ENCODE data around the gene TBC1D10A. TPM values are rescaled to one million over a fixed set of nuclear protein-coding genes. Genes with fewer than 3 reads are reported as not detected.
A peak's percentile ranks its signal among the peaks of the same experiment; 100 is the strongest.

TBC1D10A gene
- total RNA-seq, 2 experiments from 2014 or later: 37.9 to 41.6 TPM

GRCh38 chr22:30361916-30362650, 35.3 kb upstream of the TBC1D10A start:
- no peaks in the 10 kb centered on the region for H3K27me3 Mint-ChIP-seq
- H3K27ac Mint-ChIP-seq: no peak overlapping the region
- CTCF ChIA-PET: interaction anchor here (1.0 to 2.0 kb wide), 2 partner anchors 25 to 74 kb away, joined by 3 to 7 read pairs; partner anchors contain the start of gene RNF215
- DNase-seq: no peak
- peaks cover 2% of the 10 kb centered on the region for H3K36me3 Mint-ChIP-seq (ENCODE audit: low read depth)
- H3K4me3 Mint-ChIP-seq: no peak overlapping the region
- POLR2A ChIA-PET: no interaction called here
- peaks cover 8% of the 10 kb centered on the region for H3K4me1 Mint-ChIP-seq
- H3K9me3 Mint-ChIP-seq: no peaks in the 10 kb centered on the region

DNA sequence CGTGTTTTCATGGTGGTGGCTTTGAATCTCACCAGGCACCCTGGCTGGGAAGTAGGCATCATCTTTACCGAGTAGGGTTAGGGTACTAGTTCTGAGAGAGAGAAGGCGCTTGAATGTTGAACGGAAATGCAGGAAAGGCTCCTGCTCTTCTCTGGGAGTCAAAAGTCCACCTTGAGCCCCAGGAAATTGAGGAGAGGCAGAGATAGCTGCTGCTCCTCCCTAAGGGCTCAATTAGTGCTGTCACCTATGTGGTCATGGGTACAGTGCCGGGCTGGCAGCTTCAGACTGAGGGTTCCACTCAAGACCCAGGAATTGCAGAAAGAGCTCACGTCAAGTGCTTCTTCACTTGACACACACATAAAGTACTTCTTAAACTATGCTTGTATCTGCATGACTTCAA, 31.8 kb upstream of the TBC1D10A start:
- DNase-seq: no peak
- ChIA-PET CTCF (interaction anchor here (3.3 kb wide), 1 partner anchor 70 kb away, joined by 37 read pairs; the partner anchor contains the start of gene CASTOR1), POLR2A (interaction anchor here (1.0 kb wide), 1 partner anchor 70 kb away, joined by 4 read pairs; no protein-coding TSS in a partner anchor)
- H3K4me3 Mint-ChIP-seq: no peak overlapping the region
- no peaks in the 10 kb centered on the region for H3K9me3 Mint-ChIP-seq
- H3K4me1 Mint-ChIP-seq: peaks cover 35% of the 10 kb centered on the region
- H3K27ac Mint-ChIP-seq: no peak overlapping the region
- no peaks in the 10 kb centered on the region for H3K27me3 Mint-ChIP-seq
- H3K36me3 Mint-ChIP-seq (ENCODE audit: low read depth): peaks cover 28% of the 10 kb centered on the region

DNA sequence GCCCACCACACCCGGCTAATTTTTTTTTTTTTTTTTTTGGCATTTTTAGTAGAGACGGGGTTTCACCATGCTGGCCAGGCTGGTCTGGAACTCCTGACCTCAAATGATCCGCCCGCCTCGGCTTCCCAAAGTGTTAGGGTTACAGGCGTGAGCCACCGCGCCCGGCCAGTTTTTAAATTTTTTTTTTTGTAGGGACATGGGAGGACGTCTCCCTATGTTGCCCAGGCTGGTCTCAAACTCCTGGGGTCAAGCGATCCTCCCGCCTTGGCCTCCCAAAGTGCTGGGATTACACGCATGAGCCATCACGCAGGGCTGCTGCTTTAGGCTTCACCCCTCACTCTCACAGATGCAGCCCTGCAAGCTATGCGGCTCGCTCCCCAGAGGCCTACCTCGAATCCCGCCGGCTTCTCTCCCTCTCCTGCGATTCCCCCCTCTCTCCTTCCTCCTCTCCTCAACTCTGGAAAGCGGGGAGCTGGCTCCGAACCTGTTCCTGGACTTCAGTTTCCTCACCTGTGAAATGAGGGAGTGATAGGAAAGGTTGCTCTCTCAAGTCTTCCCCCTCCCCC, 31.0 kb upstream of the TBC1D10A start:
- peaks cover 32% of the 10 kb centered on the region for H3K36me3 Mint-ChIP-seq (ENCODE audit: low read depth)
- DNase-seq: no peak
- H3K9me3 Mint-ChIP-seq: no peaks in the 10 kb centered on the region
- peak overlapping the region; percentile 92 for H3K4me3 Mint-ChIP-seq
- H3K4me1 Mint-ChIP-seq: peaks cover 41% of the 10 kb centered on the region
- POLR2A ChIA-PET: interaction anchor here (1.0 to 3.4 kb wide), 7 partner anchors 11 to 70 kb away, joined by 4 to 49 read pairs (median 19); partner anchors contain the start of genes CASTOR1, RNF215 and TBC1D10A
- H3K27me3 Mint-ChIP-seq: no peaks in the 10 kb centered on the region
- no peak overlapping the region for H3K27ac Mint-ChIP-seq
- CTCF ChIA-PET: interaction anchor here (3.3 kb wide), 1 partner anchor 69 kb away, joined by 37 read pairs; the partner anchor contains the start of gene CASTOR1

DNA sequence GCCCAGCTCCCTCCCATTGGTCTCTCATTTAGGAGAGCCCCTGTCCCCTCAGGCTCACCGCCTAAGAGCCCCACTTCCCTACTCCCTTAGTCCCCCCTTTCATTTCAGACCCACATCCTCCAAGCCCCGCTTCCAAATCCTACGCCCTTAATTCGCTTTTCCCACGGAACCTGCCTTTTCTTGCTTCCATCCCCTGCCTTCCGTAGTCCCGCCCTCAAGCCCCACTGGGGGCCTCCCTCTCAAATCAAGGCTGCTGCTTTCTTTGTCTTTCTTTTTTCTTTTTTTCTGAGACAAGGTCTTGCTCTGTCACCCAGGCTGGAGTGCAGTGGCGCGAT, 30.5 kb upstream of the TBC1D10A start:
- DNase-seq: no peak
- CTCF ChIA-PET: interaction anchor here (1.0 to 3.3 kb wide), 4 partner anchors 30 to 68 kb away, joined by 4 to 37 read pairs (median 5); partner anchors contain the start of genes CASTOR1, RNF215 and TBC1D10A
- H3K4me1 Mint-ChIP-seq: peaks cover 44% of the 10 kb centered on the region
- POLR2A ChIA-PET: interaction anchor here (0.6 to 3.4 kb wide), 23 partner anchors 8 to 519 kb away, joined by 3 to 49 read pairs (median 5); partner anchors contain the start of genes ASCC2, CASTOR1, MTFP1 and OSM
- H3K9me3 Mint-ChIP-seq: no peaks in the 10 kb centered on the region
- peaks cover 34% of the 10 kb centered on the region for H3K36me3 Mint-ChIP-seq (ENCODE audit: low read depth)
- peak overlapping the region; percentile 52 for H3K27ac Mint-ChIP-seq
- H3K4me3 Mint-ChIP-seq: peak overlapping the region; percentile 92
- H3K27me3 Mint-ChIP-seq: no peaks in the 10 kb centered on the region

GRCh38 chr22:30356449-30357235, 29.9 kb upstream of the TBC1D10A start, which contains the start of the genes CCDC157 and SF3A1:
Gene CCDC157 (plus strand): TSS chr22:30357007. CDS start chr22:30366001, 8,994 bp downstream.
Gene SF3A1 (minus strand): TSS chr22:30356894. CDS start chr22:30356792, 102 bp downstream.
- ChIA-PET CTCF (interaction anchor here (1.0 to 3.3 kb wide), 4 partner anchors 30 to 68 kb away, joined by 4 to 37 read pairs (median 5); partner anchors contain the start of genes CASTOR1, RNF215 and TBC1D10A), POLR2A (interaction anchor here (0.6 to 3.4 kb wide), 34 partner anchors 9 to 519 kb away, joined by 3 to 49 read pairs (median 4); partner anchors contain the start of genes ASCC2, CASTOR1, MTFP1 and OSM)
- H3K4me3 Mint-ChIP-seq: peak within 1 kb of the TSS; percentile 92
- H3K9me3 Mint-ChIP-seq: no peaks in the 10 kb centered on the region
- peak within 1 kb of the TSS; percentile 78 for H3K27ac Mint-ChIP-seq
- H3K27me3 Mint-ChIP-seq: no peaks in the 10 kb centered on the region
- peak; percentile 90 for DNase-seq
- H3K36me3 Mint-ChIP-seq (ENCODE audit: low read depth): peaks cover 40% of the 10 kb centered on the region
- H3K4me1 Mint-ChIP-seq: peaks cover 49% of the 10 kb centered on the region

GRCh38 chr22:30354644-30355043, 27.9 kb upstream of the TBC1D10A start:
- CTCF ChIA-PET: interaction anchor here (0.5 to 2.6 kb wide), 3 partner anchors 30 to 247 kb away, joined by 4 to 14 read pairs (median 4); partner anchors contain the start of gene CASTOR1
- Mint-ChIP-seq H3K9me3 (no peaks in the 10 kb centered on the region), H3K4me1 (peaks cover 65% of the 10 kb centered on the region), H3K27ac (no peak overlapping the region), H3K27me3 (no peaks in the 10 kb centered on the region), H3K4me3 (peak overlapping the region; percentile 26), H3K36me3 (ENCODE audit: low read depth) (peaks cover 57% of the 10 kb centered on the region)
- POLR2A ChIA-PET: interaction anchor here (0.6 to 3.4 kb wide), 6 partner anchors 7 to 1282 kb away, joined by 3 to 49 read pairs (median 11); partner anchors contain the start of genes CASTOR1 and TBC1D10A
- no peak for DNase-seq

- peaks cover 78% of the 10 kb centered on the region for H3K36me3 Mint-ChIP-seq (ENCODE audit: low read depth)
These were observed 24.5 kb upstream of the TBC1D10A start for GRCh38 chr22:30351226-30351625.

GRCh38 chr22:30348809-30349208, 22.1 kb upstream of the TBC1D10A start:
- POLR2A ChIA-PET: no interaction called here
- Mint-ChIP-seq H3K36me3 (ENCODE audit: low read depth) (peaks cover 81% of the 10 kb centered on the region), H3K4me3 (no peak overlapping the region), H3K27ac (peak overlapping the region; percentile 58), H3K4me1 (peaks cover 86% of the 10 kb centered on the region), H3K9me3 (no peaks in the 10 kb centered on the region), H3K27me3 (no peaks in the 10 kb centered on the region)
- DNase-seq: no peak
- CTCF ChIA-PET: interaction anchor here (5.9 kb wide), 1 partner anchor 61 kb away, joined by 24 read pairs; no protein-coding TSS in a partner anchor

More at GRCh38 chr22:30351226-30351625, 24.5 kb upstream of the TBC1D10A start:
- CTCF ChIA-PET: interaction anchor here (5.9 kb wide), 1 partner anchor 63 kb away, joined by 24 read pairs; no protein-coding TSS in a partner anchor
- peaks cover 85% of the 10 kb centered on the region for H3K4me1 Mint-ChIP-seq
- H3K4me3 Mint-ChIP-seq: no peak overlapping the region
- no peaks in the 10 kb centered on the region for H3K9me3 Mint-ChIP-seq
- no peaks in the 10 kb centered on the region for H3K27me3 Mint-ChIP-seq
- no peak overlapping the region for H3K27ac Mint-ChIP-seq
- POLR2A ChIA-PET: interaction anchor here (1.2 to 1.6 kb wide), 3 partner anchors 9 to 50 kb away, joined by 3 to 4 read pairs (median 3); no protein-coding TSS in a partner anchor
- no peak for DNase-seq

GRCh38 chr22:30348404-30348803, 21.7 kb upstream of the TBC1D10A start:
- peaks cover 82% of the 10 kb centered on the region for H3K36me3 Mint-ChIP-seq (ENCODE audit: low read depth)
- ChIA-PET POLR2A (interaction anchor here (1.4 to 2.8 kb wide), 2 partner anchors 8 to 47 kb away, joined by 3 to 19 read pairs; partner anchors contain the start of genes CCDC157 and SF3A1), CTCF (interaction anchor here (5.9 kb wide), 1 partner anchor 60 kb away, joined by 24 read pairs; no protein-coding TSS in a partner anchor)
- peak overlapping the region; percentile 62 for H3K27ac Mint-ChIP-seq
- DNase-seq: no peak
- peaks cover 82% of the 10 kb centered on the region for H3K4me1 Mint-ChIP-seq
- no peaks in the 10 kb centered on the region for H3K9me3 Mint-ChIP-seq
- no peak overlapping the region for H3K4me3 Mint-ChIP-seq
- no peaks in the 10 kb centered on the region for H3K27me3 Mint-ChIP-seq

DNA sequence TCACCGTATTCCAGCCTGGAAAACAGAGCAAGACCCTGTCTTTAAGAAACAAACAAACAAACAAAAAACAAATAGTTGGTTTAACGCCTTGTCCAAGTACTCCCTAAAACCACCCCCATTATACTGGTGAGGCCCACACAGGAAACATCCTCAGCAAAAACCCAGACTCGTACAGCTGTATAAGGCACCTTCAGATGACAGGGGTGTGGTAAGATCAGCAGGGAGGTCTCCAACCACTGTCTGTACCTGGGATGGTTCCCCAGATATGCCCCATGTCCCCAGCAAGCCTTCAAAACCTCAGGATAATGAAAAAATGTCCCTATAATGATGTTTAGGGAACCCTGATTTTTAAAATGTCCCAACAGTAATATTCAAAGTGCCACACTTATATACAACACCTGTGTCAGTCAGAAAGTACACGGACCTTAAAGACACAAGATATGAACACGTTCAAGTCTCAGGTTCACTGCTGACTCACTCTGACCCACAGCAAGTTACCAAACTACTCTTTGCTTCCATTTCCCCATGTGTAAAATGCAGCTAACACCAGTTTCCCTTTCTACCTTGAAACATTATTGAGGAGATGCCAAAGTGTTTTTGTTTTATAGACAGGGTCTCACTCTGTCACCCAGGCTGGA, 20.6 kb upstream of the TBC1D10A start:
- Mint-ChIP-seq H3K4me3 (peak overlapping the region; percentile 3), H3K4me1 (peaks cover 76% of the 10 kb centered on the region), H3K36me3 (ENCODE audit: low read depth) (peaks cover 85% of the 10 kb centered on the region), H3K27me3 (no peaks in the 10 kb centered on the region), H3K9me3 (no peaks in the 10 kb centered on the region), H3K27ac (peak overlapping the region; percentile 62)
- POLR2A ChIA-PET: interaction anchor here (0.8 to 2.8 kb wide), 4 partner anchors 9 to 46 kb away, joined by 3 to 19 read pairs (median 3); partner anchors contain the start of genes CCDC157 and SF3A1
- no peak for DNase-seq
- CTCF ChIA-PET: interaction anchor here (5.9 kb wide), 1 partner anchor 59 kb away, joined by 24 read pairs; no protein-coding TSS in a partner anchor

DNA sequence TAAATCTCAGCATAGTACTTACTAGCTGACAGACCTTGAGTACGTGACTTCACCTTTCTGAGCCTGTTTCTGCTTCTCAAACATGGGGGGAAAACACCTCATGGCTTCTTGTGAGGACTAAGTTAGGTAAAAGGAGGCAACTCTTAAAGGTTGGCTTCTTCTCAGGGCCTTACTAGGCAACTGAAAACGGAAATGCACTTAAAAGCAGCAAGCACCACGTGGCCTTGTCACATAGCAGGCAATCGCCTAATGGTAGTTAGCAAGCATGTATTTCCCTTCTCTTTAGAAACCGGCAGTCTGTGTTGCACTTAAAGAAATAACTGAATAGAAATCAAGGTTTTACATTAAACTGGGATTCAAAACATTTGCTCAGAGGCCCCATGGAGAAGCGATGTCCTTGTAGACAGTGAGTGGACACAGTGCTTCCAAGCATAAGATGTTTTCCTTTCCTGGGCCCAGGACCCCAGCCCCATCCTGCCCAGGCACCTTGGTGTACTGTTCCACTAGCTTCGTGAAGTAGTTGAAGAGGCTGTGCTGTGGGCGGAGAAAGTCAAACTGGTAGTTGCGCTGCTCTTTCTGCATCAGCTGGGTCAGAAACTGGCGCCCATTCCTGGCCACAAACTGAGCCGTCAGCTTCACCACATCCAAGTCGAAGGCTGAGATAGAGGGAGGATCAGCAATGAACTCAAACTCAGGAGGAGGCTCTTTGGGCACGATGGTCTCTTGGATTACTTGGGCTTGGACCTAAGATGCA, 17.9 kb upstream of the TBC1D10A start:
- Mint-ChIP-seq H3K4me3 (no peak overlapping the region), H3K27ac (peak overlapping the region; percentile 78), H3K27me3 (no peaks in the 10 kb centered on the region), H3K9me3 (no peaks in the 10 kb centered on the region), H3K4me1 (peaks cover 55% of the 10 kb centered on the region), H3K36me3 (ENCODE audit: low read depth) (peaks cover 86% of the 10 kb centered on the region)
- peak; percentile 32 for DNase-seq
- ChIA-PET POLR2A (interaction anchor here (1.1 to 2.1 kb wide), 6 partner anchors 11 to 56 kb away, joined by 3 to 5 read pairs (median 4); partner anchors contain the start of genes CASTOR1, CCDC157 and SF3A1), CTCF (interaction anchor here (1.2 kb wide), 1 partner anchor 57 kb away, joined by 4 read pairs; no protein-coding TSS in a partner anchor)

Data from activated CD4-positive, alpha-beta memory T cell treated with anti-CD3 and anti-CD28 coated beads, Interleukin-2, amount 10 ng/mL, durations not matched to agents 7 days and 5 days (primary cell).